Middle frontal gyrus (tissue), 1 donor: Measurements from ENCODE around the gene SLC27A5.
"Not testable (repeated sequence)": the region's sequence is repeated elsewhere in the genome, so short reads cannot be mapped to it uniquely, and the experiment has no call there.

Experiments
- DNase-seq: peaks from one replicate; pipeline ENCODE4 v3.0.0-alpha.2; 2015; ENCODE audit warnings: low spot score; ENCODE audit errors: extremely low spot score

SLC27A5 gene

GRCh38 chr19:58529405-58529804, 17.6 kb upstream of the SLC27A5 start:
- no peak for DNase-seq

DNA sequence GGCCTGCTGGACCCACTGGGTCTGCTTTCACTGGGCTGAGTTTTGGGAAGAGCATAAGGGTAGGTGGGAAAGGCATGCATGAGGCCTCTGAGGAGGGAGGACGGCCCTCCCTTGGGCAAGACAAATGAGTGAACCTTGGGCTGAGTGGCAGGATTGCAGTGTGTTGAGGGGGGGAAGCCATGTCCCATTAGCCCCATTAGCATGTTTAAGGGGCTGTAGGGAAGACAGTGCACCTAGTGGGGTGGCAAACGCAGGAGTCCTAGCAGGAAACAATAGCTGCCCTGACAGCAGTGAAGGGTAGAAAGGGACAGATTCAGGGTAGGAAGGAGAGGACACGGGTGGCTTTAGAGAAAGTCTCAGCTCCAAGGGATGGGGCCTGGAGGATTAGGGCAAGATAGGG, 10.9 kb upstream of the SLC27A5 start:
- no peak for DNase-seq

DNA sequence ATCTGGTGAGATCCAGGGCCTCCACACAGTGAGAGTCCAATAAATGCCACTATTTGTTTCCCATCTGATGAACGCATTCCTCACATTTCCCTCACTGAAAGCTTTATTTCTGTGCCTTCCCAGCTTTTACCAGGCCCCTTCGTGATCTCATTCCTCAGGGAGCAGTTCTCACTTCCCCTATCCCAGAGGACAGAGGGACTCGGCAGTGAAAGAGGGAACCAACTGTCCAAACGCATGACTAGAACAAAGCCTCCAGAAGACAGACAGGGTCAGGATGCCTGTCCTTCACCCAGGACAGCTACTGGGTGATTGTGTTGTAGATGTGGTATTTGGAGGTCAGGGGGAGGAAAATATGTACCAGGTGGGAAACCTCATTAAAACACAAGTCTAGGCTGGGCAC, 9.9 kb upstream of the SLC27A5 start:
- DNase-seq: no peak

DNA sequence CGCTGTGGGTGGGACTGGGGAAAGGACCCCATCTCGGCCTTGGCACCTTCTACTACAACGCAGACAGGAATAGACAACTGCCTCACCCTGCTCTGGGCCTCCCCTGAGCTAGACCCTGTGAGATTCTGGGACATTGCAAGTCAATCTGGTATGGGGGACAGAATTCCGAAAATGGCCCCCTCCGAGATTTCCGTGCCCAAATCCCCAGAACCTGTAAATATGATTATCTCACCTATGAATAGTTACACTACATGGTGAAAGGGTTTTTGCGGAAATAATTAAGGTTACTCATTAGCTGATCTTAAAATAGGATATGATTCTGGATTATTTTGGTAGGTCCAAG, 8.4 kb upstream of the SLC27A5 start:
- no peak for DNase-seq

DNA sequence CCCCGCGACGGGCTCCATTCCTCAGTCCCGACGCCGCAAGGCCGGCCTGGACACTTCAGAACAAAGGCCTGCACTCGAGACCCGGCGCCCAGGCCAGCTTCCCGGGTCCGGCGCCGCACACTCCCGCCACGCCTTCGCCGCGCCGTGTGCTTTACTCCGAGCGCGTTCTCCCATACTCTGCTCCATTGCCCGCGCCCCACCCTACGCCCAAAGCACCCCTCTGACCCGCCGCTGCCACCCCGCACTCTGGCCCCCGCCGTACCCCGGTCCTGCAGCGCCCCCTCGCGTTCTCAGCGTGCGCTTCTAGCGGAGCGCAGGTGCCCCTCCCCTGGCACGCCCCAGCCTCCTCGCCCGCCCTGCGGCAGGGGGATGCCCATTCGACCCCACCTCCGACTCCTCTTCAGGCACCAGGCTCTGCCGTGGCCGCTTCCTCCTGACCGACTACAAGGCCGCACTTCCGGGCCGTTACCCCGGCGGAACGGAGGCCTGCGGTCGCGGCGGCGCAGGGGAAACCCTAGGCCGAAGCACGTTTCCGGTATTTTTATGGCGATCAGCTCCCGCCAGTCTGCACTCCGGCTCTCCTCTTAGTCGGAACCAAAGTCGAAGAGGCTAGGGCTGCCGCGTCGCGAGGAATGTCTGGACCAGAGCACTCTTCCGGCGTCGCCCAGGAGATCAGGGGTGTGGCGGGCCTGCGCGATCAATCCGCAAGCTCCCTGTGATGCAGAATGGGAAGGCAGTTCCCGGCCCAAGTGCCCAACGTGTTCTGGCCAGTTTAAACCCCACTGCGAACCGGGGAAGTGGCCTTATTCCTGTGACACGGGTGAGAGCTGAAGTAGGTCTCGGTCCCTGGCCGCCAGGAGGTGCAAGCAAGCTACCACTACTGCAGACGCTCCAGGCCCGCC, 7.8 kb upstream of the SLC27A5 start, which contains the start of gene ZBTB45:
ZBTB45 (minus strand) TSS at position 456 of the 902 bp plus-strand sequence. CDS start 2,137 bp downstream, outside the sequence.
- peak; percentile 89 for DNase-seq

- DNase-seq: peak; percentile 31
Observed at GRCh38 chr19:58519087-58519354, 7.2 kb upstream of the SLC27A5 start.

DNA sequence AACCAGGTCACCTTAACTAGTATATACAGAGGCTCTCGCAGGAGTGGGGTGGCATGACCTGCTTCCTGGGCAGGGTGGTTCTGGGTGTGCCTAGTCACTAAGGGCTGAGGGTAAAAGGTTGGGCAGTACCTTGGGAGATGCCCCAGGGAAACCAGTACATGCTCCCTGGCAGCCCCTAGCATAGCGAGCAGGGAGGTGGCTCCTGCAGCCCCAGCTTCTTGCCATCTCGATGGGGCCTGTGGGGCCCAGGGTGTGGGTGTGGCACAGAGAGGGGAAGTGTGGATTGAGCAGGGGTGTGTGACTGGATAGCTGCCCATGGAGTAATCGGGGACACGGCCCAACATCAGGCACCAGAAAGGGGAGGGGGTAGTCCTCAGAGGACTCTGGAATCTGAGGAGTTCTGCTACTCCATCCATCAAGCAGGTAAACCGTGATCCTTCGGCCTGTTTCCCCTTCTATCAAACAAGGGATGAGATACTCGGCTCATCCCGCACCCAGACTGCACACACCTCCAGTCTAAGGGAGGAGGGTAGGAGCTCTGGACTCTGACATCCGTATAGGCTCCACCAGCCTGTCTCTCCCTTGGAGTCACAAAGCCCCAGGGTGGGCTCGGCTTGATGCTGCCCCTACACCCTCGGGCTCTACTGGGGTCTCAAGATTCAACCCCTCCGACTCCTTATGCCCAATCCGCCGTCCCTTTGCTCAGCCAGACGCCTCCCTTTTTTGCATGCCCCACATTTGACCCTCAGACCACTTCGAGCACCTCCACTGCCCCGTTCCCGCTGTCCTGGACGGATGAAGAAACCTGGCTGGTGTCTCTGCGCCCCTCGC, 6.7 kb upstream of the SLC27A5 start:
- DNase-seq: no peak

GRCh38 chr19:58516964-58517833, 5.4 kb upstream of the SLC27A5 start:
- DNase-seq: no peak

- no peak for DNase-seq
Observed at GRCh38 chr19:58516246-58516836, 4.5 kb upstream of the SLC27A5 start.

GRCh38 chr19:58515259-58515658, 3.5 kb upstream of the SLC27A5 start:
- DNase-seq: no peak

- no peak for DNase-seq
Observed at GRCh38 chr19:58514564-58515022, 2.8 kb upstream of the SLC27A5 start.

DNA sequence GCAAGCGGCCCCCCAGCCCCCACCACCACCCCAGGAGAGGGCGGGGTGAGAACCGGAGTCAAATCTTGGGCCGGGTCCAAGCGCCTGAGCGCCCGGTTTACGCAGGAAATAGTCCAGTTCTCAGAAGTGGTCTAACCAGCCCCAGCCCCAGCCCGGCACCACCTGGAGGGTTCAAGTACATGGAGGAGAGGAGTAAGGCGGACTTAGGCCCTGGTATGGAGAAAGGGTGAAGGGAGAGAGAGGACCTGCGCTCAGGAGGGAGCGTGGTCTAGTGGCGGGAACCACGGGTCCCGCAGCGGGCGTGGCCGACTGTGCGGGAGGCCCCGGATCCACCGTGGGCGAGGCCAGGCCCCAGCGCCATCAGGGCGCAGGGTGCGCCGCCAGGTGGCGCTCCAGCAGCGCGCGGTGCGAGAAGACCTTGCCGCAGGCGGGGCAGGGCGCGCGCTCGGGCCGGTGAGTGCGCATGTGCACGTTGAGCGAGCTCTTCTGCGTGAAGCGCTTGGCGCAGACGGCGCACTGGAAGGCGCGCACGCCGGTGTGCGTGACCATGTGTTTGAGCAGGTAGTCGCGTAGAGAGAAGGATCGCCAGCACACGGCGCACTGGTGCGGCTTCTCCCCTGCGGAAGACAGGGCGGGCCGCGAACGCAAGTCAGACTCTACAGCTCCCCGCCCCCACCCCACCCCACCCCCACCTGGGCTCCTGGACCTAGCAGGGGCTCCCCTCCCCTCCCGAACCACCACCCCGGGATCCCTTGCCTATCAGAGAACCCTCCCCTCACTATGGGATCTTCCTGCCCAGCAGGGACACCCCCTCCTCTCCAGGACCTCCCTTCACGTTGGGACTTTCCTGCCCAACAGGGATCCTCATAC, 2.1 kb upstream of the SLC27A5 start:
- DNase-seq: peak; percentile 84

DNA sequence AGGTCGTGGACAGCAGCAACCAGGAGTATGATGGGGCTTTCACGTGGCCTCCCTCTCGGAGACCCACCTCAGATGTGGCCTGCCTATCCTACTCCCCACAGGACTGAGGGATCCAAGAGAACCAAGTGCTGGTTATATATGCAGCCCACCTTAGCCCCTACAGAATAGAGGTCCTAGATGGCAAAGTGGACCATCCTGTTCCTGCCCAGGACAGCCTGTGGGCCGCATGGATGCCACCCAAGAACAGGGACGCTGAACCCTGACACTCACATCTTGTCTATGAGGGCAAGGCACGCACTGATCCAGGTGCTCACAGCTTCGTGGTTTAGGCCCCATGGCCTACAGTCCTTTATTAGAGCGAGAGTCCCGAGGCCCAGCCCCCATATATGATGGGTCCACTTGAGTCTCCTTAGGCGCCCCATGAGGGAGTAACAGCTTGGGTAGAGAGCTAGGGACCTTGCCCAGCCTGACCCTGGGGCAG, 1.5 kb upstream of the SLC27A5 start:
- DNase-seq: no peak

- no peak for DNase-seq
Observed at GRCh38 chr19:58510084-58510862, 1.5 kb downstream of the SLC27A5 start.

- DNase-seq: no peak
Observed at GRCh38 chr19:58509731-58510083, 2.1 kb downstream of the SLC27A5 start.

GRCh38 chr19:58507602-58508223, 4.1 kb downstream of the SLC27A5 start:
- not testable (repeated sequence) for DNase-seq

DNA sequence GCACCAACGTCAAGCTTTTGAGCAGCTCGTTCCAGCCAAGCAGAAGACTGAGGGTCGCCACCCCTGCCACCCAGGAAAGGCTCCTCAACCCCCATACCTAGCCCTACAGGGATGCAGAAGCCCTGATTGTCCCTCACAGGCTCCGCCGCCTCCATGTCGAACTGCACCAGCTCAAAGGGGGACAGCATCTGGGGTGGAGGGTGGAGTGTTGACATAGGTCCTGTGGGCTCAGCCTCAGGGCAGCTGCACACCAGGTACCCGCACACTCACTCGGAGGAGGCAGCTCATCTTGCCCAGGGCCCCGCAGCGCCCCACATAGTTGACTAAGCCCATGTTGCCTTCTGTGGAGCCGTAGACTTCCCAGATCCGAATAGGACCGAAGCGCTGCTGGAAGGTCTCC, 11.6 kb downstream of the SLC27A5 start:
- DNase-seq: no peak

DNA sequence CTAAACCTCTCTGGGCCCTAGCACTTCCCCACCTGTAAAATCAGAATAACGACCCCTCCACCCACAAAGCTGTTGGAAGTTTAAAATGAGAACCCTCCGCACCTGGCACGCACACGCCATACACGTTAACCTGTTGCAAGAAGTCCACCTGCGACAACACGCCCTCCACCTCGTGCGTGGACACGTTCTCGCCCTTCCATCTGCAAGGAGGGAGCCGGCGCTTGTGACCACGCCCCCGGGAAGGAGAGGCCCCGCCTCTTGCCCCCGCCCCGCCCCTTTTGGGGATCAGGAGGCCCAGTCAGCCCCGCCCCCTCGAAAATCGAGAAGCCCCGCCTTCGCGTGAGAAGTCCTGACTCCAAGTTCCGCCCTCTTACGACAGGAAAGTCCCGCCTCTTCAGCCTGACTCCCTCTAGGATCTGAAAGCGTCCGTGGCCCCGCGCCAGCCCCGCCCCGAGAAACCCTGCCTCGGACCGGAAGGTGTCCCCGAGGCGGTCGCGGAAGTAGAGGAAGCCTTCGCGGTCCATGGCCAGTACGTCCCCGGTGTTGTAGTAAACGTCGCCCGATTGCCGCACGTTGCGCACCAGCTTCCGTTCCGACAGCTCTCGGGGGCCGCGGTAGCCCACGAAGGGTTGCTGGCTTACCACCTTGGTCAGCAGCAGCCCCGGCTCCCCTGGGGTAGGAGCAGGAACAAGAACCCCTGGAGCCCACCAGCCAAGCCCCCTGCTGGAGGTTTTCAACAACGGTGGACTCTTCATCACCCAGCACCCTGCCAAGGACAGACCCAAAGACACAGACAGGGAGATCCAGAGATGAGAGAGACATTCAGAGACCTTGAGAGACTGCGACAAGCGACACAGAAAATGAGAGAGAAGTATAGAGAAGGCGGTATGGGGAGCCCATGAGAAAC, 12.5 kb downstream of the SLC27A5 start:
- DNase-seq: peak; percentile 99
